AG04450 (cell line): Measurements from ENCODE around the gene GPC5. TPM values are rescaled to one million over a fixed set of nuclear protein-coding genes. Genes with fewer than 3 reads are reported as not detected.
"Not testable (repeated sequence)": the region's sequence is repeated elsewhere in the genome, so short reads cannot be mapped to it uniquely, and the experiment has no call there.

Source experiments
- CTCF ChIA-PET: fragments of 300-600, 350-600 bp; formaldehyde crosslinking; extraction: SDS; loops from one replicate; lab custom pipeline; 2022; ENCODE audit warnings: antibody characterized with exemption, inconsistent platforms; lab: Charles Lee
- POLR2A ChIA-PET: fragments of 350-600 bp; formaldehyde crosslinking; extraction: SDS; loops from one replicate; lab custom pipeline; 2021; ENCODE audit warnings: antibody characterized with exemption, inconsistent platforms; lab: Yijun Ruan, JAX
- DNase-seq: peaks from one replicate; pipeline ENCODE4 v3.0.0-alpha.2; 2011; ENCODE audit warnings: low read depth, low spot score
- H3K27ac ChIP-seq: one replicate; pipeline ENCODE4 v1.5.1; 2012; ENCODE audit warnings: low read depth, low read length, control low read depth
- H3K27me3 ChIP-seq: one replicate; pipeline ENCODE4 v1.6.0; 2012; ENCODE audit warnings: low read length; ENCODE audit not compliant: control insufficient read depth, insufficient read depth
- H3K4me3 ChIP-seq: 2 replicates; pipeline ENCODE4 v1.5.1; 2011; ENCODE audit warnings: mild to moderate bottlenecking, low read depth, low read length, control low read depth
- H3K9me3 ChIP-seq: 2 replicates; pipeline ENCODE4 v1.5.1; 2012; ENCODE audit warnings: low read length; ENCODE audit not compliant: control insufficient read depth, insufficient read depth
- polyA plus RNA-seq: library from polyadenylated mRNA; depleted of rRNA; stranded (reverse); fragments of >200 nt; gene quantifications from 2 replicates; pipeline ENCODE4 v1.2.3, GENCODE V29; 2011
- TF ChIP-seq, protein P1 (sequence below): IDR thresholded peaks from 2 replicates; pipeline ENCODE4 v1.5.1; 2011; ENCODE audit warnings: low read depth, low read length, control low read depth, inconsistent platforms

GPC5 gene
- polyA plus RNA-seq, 1 experiment, result 3.6 TPM

DNA sequence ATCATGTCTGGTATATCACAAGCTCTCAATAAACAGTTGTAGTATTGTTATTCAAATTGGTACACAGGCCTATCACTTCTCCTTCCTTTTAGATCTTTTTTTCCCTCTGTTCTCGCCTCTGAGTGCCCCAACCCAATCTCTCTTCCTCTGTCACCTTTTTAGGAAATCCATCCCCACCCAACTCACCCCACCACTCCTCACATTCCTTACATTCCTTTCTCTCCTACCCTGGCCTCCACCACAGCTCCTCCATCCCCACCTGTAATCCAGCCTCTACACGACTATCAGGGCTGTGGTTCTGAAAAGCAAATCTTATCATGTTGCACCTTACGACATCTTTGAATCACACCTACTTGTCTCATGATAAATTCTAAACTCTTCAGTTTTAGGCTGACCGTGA, 1282.8 kb downstream of the GPC5 start:
- Histone ChIP-seq H3K27ac (no peak overlapping the region), H3K4me3 (no peak overlapping the region), H3K27me3 (no peaks in the 10 kb centered on the region), H3K9me3 (no peaks in the 10 kb centered on the region)
- CTCF ChIA-PET, result no interaction called here
- TF ChIP-seq, protein P1, sequence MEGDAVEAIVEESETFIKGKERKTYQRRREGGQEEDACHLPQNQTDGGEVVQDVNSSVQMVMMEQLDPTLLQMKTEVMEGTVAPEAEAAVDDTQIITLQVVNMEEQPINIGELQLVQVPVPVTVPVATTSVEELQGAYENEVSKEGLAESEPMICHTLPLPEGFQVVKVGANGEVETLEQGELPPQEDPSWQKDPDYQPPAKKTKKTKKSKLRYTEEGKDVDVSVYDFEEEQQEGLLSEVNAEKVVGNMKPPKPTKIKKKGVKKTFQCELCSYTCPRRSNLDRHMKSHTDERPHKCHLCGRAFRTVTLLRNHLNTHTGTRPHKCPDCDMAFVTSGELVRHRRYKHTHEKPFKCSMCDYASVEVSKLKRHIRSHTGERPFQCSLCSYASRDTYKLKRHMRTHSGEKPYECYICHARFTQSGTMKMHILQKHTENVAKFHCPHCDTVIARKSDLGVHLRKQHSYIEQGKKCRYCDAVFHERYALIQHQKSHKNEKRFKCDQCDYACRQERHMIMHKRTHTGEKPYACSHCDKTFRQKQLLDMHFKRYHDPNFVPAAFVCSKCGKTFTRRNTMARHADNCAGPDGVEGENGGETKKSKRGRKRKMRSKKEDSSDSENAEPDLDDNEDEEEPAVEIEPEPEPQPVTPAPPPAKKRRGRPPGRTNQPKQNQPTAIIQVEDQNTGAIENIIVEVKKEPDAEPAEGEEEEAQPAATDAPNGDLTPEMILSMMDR, result no peak
- DNase-seq, result no peak
- POLR2A ChIA-PET, result no interaction called here

DNA sequence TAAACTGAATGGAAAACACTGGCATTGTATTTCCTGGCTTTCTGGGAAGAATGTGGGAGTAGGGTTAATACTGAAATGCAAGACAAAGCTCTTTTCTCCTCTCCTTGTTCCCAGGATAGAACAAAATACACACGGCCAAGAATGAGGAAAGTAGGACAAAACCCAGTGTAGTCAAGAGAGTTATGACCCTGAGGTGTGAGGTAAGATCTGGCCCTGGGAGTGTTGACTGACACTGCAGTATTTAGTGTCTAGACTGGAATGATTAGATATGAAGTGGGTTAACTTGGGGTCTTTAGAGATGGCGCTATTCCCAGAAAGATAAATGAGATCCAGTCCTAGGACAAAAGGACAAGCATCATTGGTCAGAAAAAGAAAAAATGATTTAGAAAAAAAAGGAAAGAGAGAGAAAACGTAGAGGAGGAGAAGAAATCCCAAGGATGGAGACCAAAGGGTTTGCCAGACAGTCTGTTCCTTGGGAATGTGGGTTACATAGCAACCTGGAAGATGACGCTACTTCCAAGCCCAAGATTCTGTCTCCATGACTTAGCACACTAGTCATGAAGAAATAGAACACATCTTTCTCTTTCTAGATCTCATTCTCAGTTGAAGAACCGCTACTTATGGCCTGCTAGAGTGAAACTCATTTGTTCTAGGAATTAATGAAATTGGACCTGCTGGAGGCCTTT, 1284.6 kb downstream of the GPC5 start:
- ChIA-PET POLR2A (no interaction called here), CTCF (no interaction called here)
- Histone ChIP-seq H3K27me3 (no peaks in the 10 kb centered on the region), H3K4me3 (no peak overlapping the region), H3K9me3 (no peaks in the 10 kb centered on the region), H3K27ac (no peak overlapping the region)
- TF ChIP-seq, protein P1, result no peak
- DNase-seq, result no peak

DNA sequence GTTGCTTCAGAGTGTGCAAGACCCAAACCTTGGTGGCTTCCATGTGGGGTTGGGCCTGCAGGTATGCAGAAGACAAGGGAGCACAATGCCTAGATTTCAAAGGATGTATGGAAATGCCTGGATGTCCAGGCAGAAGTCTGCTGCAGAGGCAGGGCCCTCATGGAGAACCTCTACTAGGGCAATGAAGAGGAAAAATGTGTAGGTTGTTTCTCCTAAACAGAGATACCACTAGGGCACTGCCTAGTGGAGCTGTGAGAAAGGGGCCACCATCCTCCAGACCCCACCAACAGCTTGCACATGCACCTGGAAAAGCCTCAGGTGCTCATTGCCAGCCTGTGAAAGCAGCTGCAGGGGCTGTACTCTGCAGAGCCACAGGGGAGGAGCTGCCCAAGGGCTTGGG, 1295.6 kb downstream of the GPC5 start:
- no peak for DNase-seq
- ChIA-PET POLR2A (no interaction called here), CTCF (no interaction called here)
- no peak overlapping the region for H3K27ac ChIP-seq
- TF ChIP-seq, protein P1, result no peak
- H3K27me3 ChIP-seq, result no peaks in the 10 kb centered on the region
- no peak overlapping the region for H3K4me3 ChIP-seq
- H3K9me3 ChIP-seq, result no peaks in the 10 kb centered on the region

DNA sequence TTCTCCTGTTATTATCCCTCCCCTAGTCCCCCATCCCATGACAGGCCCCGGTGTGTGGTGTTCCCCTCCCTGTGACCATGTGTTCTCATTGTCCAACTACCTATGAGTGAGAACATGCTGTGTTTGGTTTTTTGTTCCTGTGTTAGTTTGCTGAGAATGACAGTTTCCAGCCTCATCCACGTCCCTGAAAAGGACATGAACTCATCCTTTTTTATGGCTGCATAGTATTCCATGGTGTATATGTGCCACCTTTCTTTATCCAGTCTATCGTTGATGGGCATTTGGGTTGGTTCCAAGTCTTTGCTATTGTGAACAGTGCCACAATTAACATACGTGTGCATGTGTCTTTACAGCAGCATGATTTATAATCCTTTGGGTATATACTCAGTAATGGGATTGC, 1297.4 kb downstream of the GPC5 start:
- DNase-seq, H3K9me3 ChIP-seq, H3K27ac ChIP-seq, POLR2A ChIA-PET, H3K27me3 ChIP-seq, CTCF ChIA-PET, H3K4me3 ChIP-seq: not testable (repeated sequence)

DNA sequence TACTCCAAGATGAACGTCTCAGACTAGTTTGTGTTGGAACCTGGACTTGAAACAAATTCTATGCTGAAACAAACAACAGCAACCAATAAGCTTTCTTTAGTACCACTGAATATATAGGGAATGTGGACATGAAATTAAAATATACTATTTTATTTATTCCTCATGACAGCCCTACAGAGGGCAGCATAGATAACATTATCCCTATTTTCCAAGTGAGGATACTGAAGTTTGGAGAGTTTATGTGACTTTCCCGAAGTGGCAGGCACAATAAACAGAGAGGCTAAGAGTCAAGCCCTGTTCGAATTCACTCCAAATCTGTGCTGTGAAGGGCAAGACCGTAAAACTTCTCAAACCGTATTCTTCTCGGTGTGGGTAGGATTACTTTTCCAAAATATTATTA, 1318.3 kb downstream of the GPC5 start:
- no peak overlapping the region for H3K27ac ChIP-seq
- H3K4me3 ChIP-seq, result no peak overlapping the region
- no peak for DNase-seq
- H3K27me3 ChIP-seq, result no peaks in the 10 kb centered on the region
- TF ChIP-seq, protein P1, result peak; percentile 55
- ChIA-PET POLR2A (no interaction called here), CTCF (interaction anchor here (0.6 to 1.5 kb wide), 30 partner anchors 9 to 1901 kb away, joined by 3 to 10 read pairs (median 3); partner anchors contain the start of gene GPC6)
- no peaks in the 10 kb centered on the region for H3K9me3 ChIP-seq
